ENCODE data around the gene ZKSCAN7. TPM values are rescaled to one million over a fixed set of nuclear protein-coding genes. Genes with fewer than 3 reads are reported as not detected.
A peak's percentile ranks its signal among the peaks of the same experiment; 100 is the strongest.
"Not testable (repeated sequence)": the region's sequence is repeated elsewhere in the genome, so short reads cannot be mapped to it uniquely, and the experiment has no call there.

Gene ZKSCAN7
- total and polyA plus RNA-seq, 5 donors: 1.9 to 3.6 (median 3.1) TPM

GRCh38 chr3:44571024-44571423 is 16.0 kb downstream of the ZKSCAN7 start:
- WGBS: 96% methylated on average over 4 of the region's 4 CpGs
- ATAC-seq: no peak
- Histone ChIP-seq H3K27me3 (ENCODE audit: control insufficient read depth, insufficient read depth) (no peaks in the 10 kb centered on the region), H3K4me1 (ENCODE audit: control insufficient read depth, insufficient read depth, low read length) (no peaks in the 10 kb centered on the region), H3K9me3 (ENCODE audit: control insufficient read depth, low read length) (peaks cover 3% of the 10 kb centered on the region), H3K27ac (ENCODE audit: low read length) (no peak overlapping the region), H3K4me3 (ENCODE audit: low read length) (no peak overlapping the region)
- no peak for DNase-seq
- intact Hi-C loops (cut with DNase I): no loop called here

- DNase-seq: no peak
- ATAC-seq: peak; percentile 63 to 74
- intact Hi-C loops (cut with DNase I): no loop called here
- Histone ChIP-seq H3K4me1 (ENCODE audit: control insufficient read depth, insufficient read depth, low read length) (no peaks in the 10 kb centered on the region), H3K27me3 (ENCODE audit: control insufficient read depth, insufficient read depth) (no peaks in the 10 kb centered on the region), H3K27ac (ENCODE audit: low read length) (no peak overlapping the region), H3K4me3 (ENCODE audit: low read length) (no peak overlapping the region), H3K9me3 (ENCODE audit: control insufficient read depth, low read length) (no peaks in the 10 kb centered on the region)
These were observed 21.6 kb downstream of the ZKSCAN7 start for GRCh38 chr3:44576613-44577012.

- 69% methylated on average over 11 of the region's 11 CpGs for WGBS
- H3K4me1 ChIP-seq (ENCODE audit: control insufficient read depth, insufficient read depth, low read length); ATAC-seq; H3K9me3 ChIP-seq (ENCODE audit: control insufficient read depth, low read length); intact Hi-C loops (cut with DNase I); H3K4me3 ChIP-seq (ENCODE audit: low read length); H3K27me3 ChIP-seq (ENCODE audit: control insufficient read depth, insufficient read depth); H3K27ac ChIP-seq (ENCODE audit: low read length): not testable (repeated sequence)
- peak in 1 of 3 donors; percentile 33 for DNase-seq
These were observed 22.5 kb downstream of the ZKSCAN7 start for GRCh38 chr3:44577354-44577952.

GRCh38 chr3:44578316-44578715 is 23.3 kb downstream of the ZKSCAN7 start:
- intact Hi-C loops (cut with DNase I); DNase-seq; H3K27ac ChIP-seq (ENCODE audit: low read length); ATAC-seq; H3K4me3 ChIP-seq (ENCODE audit: low read length); H3K4me1 ChIP-seq (ENCODE audit: control insufficient read depth, insufficient read depth, low read length); H3K9me3 ChIP-seq (ENCODE audit: control insufficient read depth, low read length); H3K27me3 ChIP-seq (ENCODE audit: control insufficient read depth, insufficient read depth): not testable (repeated sequence)
- 97% methylated on average over 22 of the region's 22 CpGs for WGBS

GRCh38 chr3:44578924-44579515 is 24.0 kb downstream of the ZKSCAN7 start:
- H3K27ac ChIP-seq (ENCODE audit: low read length); H3K9me3 ChIP-seq (ENCODE audit: control insufficient read depth, low read length); H3K27me3 ChIP-seq (ENCODE audit: control insufficient read depth, insufficient read depth); H3K4me3 ChIP-seq (ENCODE audit: low read length); intact Hi-C loops (cut with DNase I); ATAC-seq; H3K4me1 ChIP-seq (ENCODE audit: control insufficient read depth, insufficient read depth, low read length): not testable (repeated sequence)
- peak in 2 of 3 donors; percentile 41 to 57 for DNase-seq
- WGBS: 97% methylated on average over 37 of the region's 37 CpGs

- H3K4me1 ChIP-seq (ENCODE audit: control insufficient read depth, insufficient read depth, low read length); ATAC-seq; H3K27ac ChIP-seq (ENCODE audit: low read length); H3K9me3 ChIP-seq (ENCODE audit: control insufficient read depth, low read length); H3K4me3 ChIP-seq (ENCODE audit: low read length); H3K27me3 ChIP-seq (ENCODE audit: control insufficient read depth, insufficient read depth); intact Hi-C loops (cut with DNase I): not testable (repeated sequence)
- peak in 1 of 3 donors; percentile 47 for DNase-seq
- 97% methylated on average over 15 of the region's 15 CpGs for WGBS
These were observed 24.8 kb downstream of the ZKSCAN7 start for GRCh38 chr3:44579749-44580148.

GRCh38 chr3:44580971-44581370 is 26.0 kb downstream of the ZKSCAN7 start:
- H3K27ac ChIP-seq (ENCODE audit: low read length); H3K4me3 ChIP-seq (ENCODE audit: low read length); H3K27me3 ChIP-seq (ENCODE audit: control insufficient read depth, insufficient read depth); H3K9me3 ChIP-seq (ENCODE audit: control insufficient read depth, low read length); H3K4me1 ChIP-seq (ENCODE audit: control insufficient read depth, insufficient read depth, low read length); intact Hi-C loops (cut with DNase I); ATAC-seq: not testable (repeated sequence)
- DNase-seq: peak in 1 of 3 donors; percentile 33
- WGBS: 39% methylated on average over 62 of the region's 62 CpGs

GRCh38 chr3:44584646-44585501 is 29.9 kb downstream of the ZKSCAN7 start, which contains the start of gene ZNF660:
ZNF660 (plus strand) TSS chr3:44584964; CDS start chr3:44594194, 9,230 bp downstream.
- H3K27ac ChIP-seq (ENCODE audit: low read length): peak within 1 kb of the TSS; percentile 53
- intact Hi-C loops (cut with DNase I): no loop called here
- peak; percentile 80 to 88 (median 86) for DNase-seq
- peak within 1 kb of the TSS; percentile 77 for H3K4me3 ChIP-seq (ENCODE audit: low read length)
- no peaks in the 10 kb centered on the region for H3K27me3 ChIP-seq (ENCODE audit: control insufficient read depth, insufficient read depth)
- under 1% methylated on average over 41 of the region's 41 CpGs for WGBS
- H3K9me3 ChIP-seq (ENCODE audit: control insufficient read depth, low read length): no peaks in the 10 kb centered on the region
- no peaks in the 10 kb centered on the region for H3K4me1 ChIP-seq (ENCODE audit: control insufficient read depth, insufficient read depth, low read length)
- peak; percentile 96 to 98 for ATAC-seq

- DNase-seq: no peak
- no peaks in the 10 kb centered on the region for H3K27me3 ChIP-seq (ENCODE audit: control insufficient read depth, insufficient read depth)
- H3K9me3 ChIP-seq (ENCODE audit: control insufficient read depth, low read length): peaks cover 3% of the 10 kb centered on the region
- no peaks in the 10 kb centered on the region for H3K4me1 ChIP-seq (ENCODE audit: control insufficient read depth, insufficient read depth, low read length)
- intact Hi-C loops (cut with DNase I): no loop called here
- no peak for ATAC-seq
- no peak overlapping the region for H3K4me3 ChIP-seq (ENCODE audit: low read length)
- H3K27ac ChIP-seq (ENCODE audit: low read length): no peak overlapping the region
- 78% methylated on average over 1 of the region's 1 CpG for WGBS
These were observed 41.6 kb downstream of the ZKSCAN7 start for GRCh38 chr3:44596621-44597020.

GRCh38 chr3:44601749-44602148 is 46.8 kb downstream of the ZKSCAN7 start:
- H3K4me1 ChIP-seq (ENCODE audit: control insufficient read depth, insufficient read depth, low read length): no peaks in the 10 kb centered on the region
- WGBS: 93% methylated on average over 2 of the region's 2 CpGs
- ATAC-seq (no peak), DNase-seq (no peak)
- no peak overlapping the region for H3K27ac ChIP-seq (ENCODE audit: low read length)
- intact Hi-C loops (cut with DNase I): no loop called here
- H3K27me3 ChIP-seq (ENCODE audit: control insufficient read depth, insufficient read depth): no peaks in the 10 kb centered on the region
- no peak overlapping the region for H3K4me3 ChIP-seq (ENCODE audit: low read length)
- H3K9me3 ChIP-seq (ENCODE audit: control insufficient read depth, low read length): no peaks in the 10 kb centered on the region

GRCh38 chr3:44612678-44613077 is 57.7 kb downstream of the ZKSCAN7 start:
- ATAC-seq (no peak), DNase-seq (no peak)
- Histone ChIP-seq H3K4me3 (ENCODE audit: low read length) (no peak overlapping the region), H3K4me1 (ENCODE audit: control insufficient read depth, insufficient read depth, low read length) (no peaks in the 10 kb centered on the region), H3K27ac (ENCODE audit: low read length) (no peak overlapping the region), H3K9me3 (ENCODE audit: control insufficient read depth, low read length) (no peaks in the 10 kb centered on the region), H3K27me3 (ENCODE audit: control insufficient read depth, insufficient read depth) (no peaks in the 10 kb centered on the region)
- intact Hi-C loops (cut with DNase I): no loop called here

All from right cardiac atrium (tissue), 5 donors.